K562 (cell line): ENCODE data around the gene SLAMF9.

ENCODE experiments used
- CEBPG ChIP-seq, 3 experiments: fragments of 200-800 bp in 1 of 3; sonication (Bioruptor generic) in 1 of 3; sonication (generic) in 1 of 3; formaldehyde crosslinking in 1 of 3; IDR thresholded peaks in 2 of 3; conservative IDR thresholded peaks in 1 of 3; 2 replicates each; pipeline versions ENCODE4 v1.6.1 to v1.8.0; 2016 to 2022; ENCODE audit warnings: missing compliant biosample characterization in 2 of 3, missing genetic modification characterization in 2 of 3, mild to moderate bottlenecking in 1 of 3, missing genetic modification reagents in 1 of 3
- CTCF ChIP-seq, 3 experiments: IDR thresholded peaks in 2 of 3; conservative IDR thresholded peaks in 1 of 3; 2 replicates each; pipeline ENCODE4 v1.5.1; 2011 to 2012; ENCODE audit warnings: low read length in 3 of 3, mild to moderate bottlenecking in 3 of 3, control low read depth in 2 of 3, improper control_type of control experiment in 1 of 3, inconsistent platforms in 1 of 3, low read depth in 1 of 3, mixed read lengths in 1 of 3, moderate library complexity in 1 of 3; ENCODE audit not compliant: insufficient read depth in 2 of 3
- FOXO4 ChIP-seq: fragments of 450-650 bp; formaldehyde crosslinking; IDR thresholded peaks from 2 replicates; pipeline ENCODE4 v1.4.0; 2020; ENCODE audit warnings: mild to moderate bottlenecking, moderate library complexity
- GTF2F1 ChIP-seq: IDR thresholded peaks from 2 replicates; pipeline ENCODE4 v1.6.1; 2011; ENCODE audit warnings: low read depth, low read length, improper control_type of control experiment
- HMG20A ChIP-seq: fragments of 450-650 bp; formaldehyde crosslinking; conservative IDR thresholded peaks from 2 replicates; pipeline ENCODE4 v1.4.0; 2020; ENCODE audit warnings: mild to moderate bottlenecking, mixed read lengths
- MYC ChIP-seq, 2 experiments: fragments of 250-450 bp in 1 of 2; sonication (Bioruptor Pico) in 1 of 2; IDR thresholded peaks; 2 replicates each; pipeline versions ENCODE4 v1.5.1 to v1.6.1; 2012 to 2021; ENCODE audit warnings: low read depth in 2 of 2, borderline replicate concordance in 1 of 2, improper control_type of control experiment in 1 of 2, low read length in 1 of 2, mild to moderate bottlenecking in 1 of 2, moderate library complexity in 1 of 2
- NEUROD1 ChIP-seq: fragments of 150-350 bp; IDR thresholded peaks from 2 replicates; pipeline ENCODE4 v1.6.1; 2014; ENCODE audit warnings: borderline replicate concordance, low read length, low read depth; ENCODE audit not compliant: partially characterized antibody
- RCOR1 ChIP-seq, 2 experiments: IDR thresholded peaks; 2 replicates each; pipeline ENCODE4 v1.6.1; 2012; ENCODE audit warnings: low read depth in 2 of 2, low read length in 2 of 2, borderline replicate concordance in 1 of 2, improper control_type of control experiment in 1 of 2
- SFPQ ChIP-seq: fragments of 200-400 bp; formaldehyde crosslinking; IDR thresholded peaks from 2 replicates; pipeline ENCODE4 v1.6.1; 2017; ENCODE audit warnings: mild to moderate bottlenecking, low read depth, low read length, moderate library complexity
- SPI1 ChIP-seq: IDR thresholded peaks from 2 replicates; pipeline ENCODE4 v1.6.1; 2011; ENCODE audit warnings: low read depth, low read length, control low read depth, borderline replicate concordance
- ZBTB17 ChIP-seq: fragments of 450-650 bp; formaldehyde crosslinking; IDR thresholded peaks from 2 replicates; pipeline ENCODE4 v1.4.0; 2020; ENCODE audit warnings: mild to moderate bottlenecking
- ZBTB43 ChIP-seq: sonication (generic); formaldehyde crosslinking; IDR thresholded peaks from 2 replicates; pipeline ENCODE4 v1.8.0; 2023; ENCODE audit warnings: mild to moderate bottlenecking, missing genetic modification reagents
- TF ChIP-seq, protein P1 (sequence below): IDR thresholded peaks from 2 replicates; pipeline ENCODE4 v1.6.1; 2011; ENCODE audit not compliant: insufficient read length; ENCODE audit errors: extremely low read depth

- TF ChIP-seq CTCF (IDR thresholded peaks at IDR 0.05 in 2 of 3, conservative IDR thresholded peaks at IDR 0.05 in 1 of 3; ENCODE audit: insufficient read depth in 2 of 3, low read depth in 1 of 3, low read length in 3 of 3) (no peak), SFPQ (no peak), ZBTB43 (no peak), HMG20A (CRISPR knock-in tag) (no peak), RCOR1 (IDR thresholded peaks at IDR 0.05; ENCODE audit: borderline replicate concordance in 1 of 2, low read depth in 2 of 2, low read length in 2 of 2) (no peak), CEBPG (CRISPR knock-in tag; IDR thresholded peaks at IDR 0.05) (no peak), CEBPG (tag; conservative IDR thresholded peaks at IDR 0.05 in 1 of 2, IDR thresholded peaks at IDR 0.05 in 1 of 2) (no peak), SPI1 (no peak), ZBTB17 (no peak), NEUROD1 (no peak), FOXO4 (CRISPR knock-in tag) (no peak), MYC (IDR thresholded peaks at IDR 0.05; ENCODE audit: low read depth, low read length) (no peak), MYC (CRISPR knock-in tag; IDR thresholded peaks at IDR 0.05; ENCODE audit: borderline replicate concordance, low read depth) (no peak), GTF2F1 (no peak)
- TF ChIP-seq, protein P1, sequence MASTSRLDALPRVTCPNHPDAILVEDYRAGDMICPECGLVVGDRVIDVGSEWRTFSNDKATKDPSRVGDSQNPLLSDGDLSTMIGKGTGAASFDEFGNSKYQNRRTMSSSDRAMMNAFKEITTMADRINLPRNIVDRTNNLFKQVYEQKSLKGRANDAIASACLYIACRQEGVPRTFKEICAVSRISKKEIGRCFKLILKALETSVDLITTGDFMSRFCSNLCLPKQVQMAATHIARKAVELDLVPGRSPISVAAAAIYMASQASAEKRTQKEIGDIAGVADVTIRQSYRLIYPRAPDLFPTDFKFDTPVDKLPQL: no peak
Measured at GRCh38 chr1:159930634-159931033, 23.4 kb downstream of the SLAMF9 start.
